ENCODE results near the gene AP1S1. TPM values are rescaled to one million over a fixed set of nuclear protein-coding genes. Genes with fewer than 3 reads are reported as not detected.

AP1S1 gene
- total and polyA plus RNA-seq, 2 of the 13 experiments (the other 11 are each of a cell fraction or from before 2014, with no cell fraction given) = 57.5 to 68.1 TPM

- TF ChIP-seq ZBTB4 (CRISPR knock-in tag; IDR thresholded peaks at IDR 0.05; ENCODE audit: borderline replicate concordance) = no peak
- peak; percentile 48; the same call in 1 of the 2 replicates for TF ChIP-seq PATZ1 (CRISPR knock-in tag; IDR thresholded peaks at IDR 0.05)
- no peak for TF ChIP-seq CEBPZ (IDR thresholded peaks at IDR 0.05; ENCODE audit: low read length)
- no peak for TF ChIP-seq CAMTA2 (CRISPR knock-in tag; IDR thresholded peaks at IDR 0.05; ENCODE audit: borderline replicate concordance)
- no peak for TF ChIP-seq ZBTB49 (CRISPR knock-in tag; IDR thresholded peaks at IDR 0.05; ENCODE audit: borderline replicate concordance)
- 0 out of 2 replicates have a peak, but pooled peaks have one; percentile 11 for TF ChIP-seq TGIF2 (CRISPR knock-in tag; IDR thresholded peaks at IDR 0.05)
- no peak for TF ChIP-seq STAG1 (CRISPR knock-in tag; IDR thresholded peaks at IDR 0.05)
- no peak for TF ChIP-seq NCOR1 (IDR thresholded peaks at IDR 0.05; ENCODE audit: borderline replicate concordance, low read length)
- no peak for TF ChIP-seq MBNL3 (CRISPR knock-in tag; conservative IDR thresholded peaks at IDR 0.05)
- 0 out of 2 replicates have a peak, but pooled peaks have one; percentile 33 for TF ChIP-seq YEATS4 (CRISPR knock-in tag; IDR thresholded peaks at IDR 0.05; ENCODE audit: borderline replicate concordance)
- TF ChIP-seq ZNF687 (CRISPR knock-in tag; IDR thresholded peaks at IDR 0.05) = peak; percentile 89
- TF ChIP-seq ZNF775 (CRISPR knock-in tag; IDR thresholded peaks at IDR 0.05; ENCODE audit: borderline replicate concordance) = peak; percentile 37; the same call in 1 of the 2 replicates
- TF ChIP-seq ZMAT3 (CRISPR knock-in tag; conservative IDR thresholded peaks at IDR 0.05) = no peak
Observed at GRCh38 chr7:101108330-101108857, 45.9 kb upstream of the AP1S1 start (continued).

Data from HepG2 (cell line).